H1 (cell line): Measurements from ENCODE around the gene FBXO34. TPM values are rescaled to one million over a fixed set of nuclear protein-coding genes. Genes with fewer than 3 reads are reported as not detected.

Experiments used
- CTCF ChIA-PET: fragments of 300-600 bp; sonication (Branson Sonifier 250); formaldehyde crosslinking; loops from one replicate; lab custom pipeline; 2021; ENCODE audit not compliant: partially characterized antibody; lab: Charles Lee
- POLR2A ChIA-PET: fragments of 300-600 bp; sonication (Branson Sonifier 250); formaldehyde crosslinking; loops from one replicate; lab custom pipeline; 2021; ENCODE audit warnings: inconsistent platforms; ENCODE audit not compliant: partially characterized antibody; lab: Charles Lee
- DNase-seq, 2 experiments: peaks; one replicate each; pipeline versions ENCODE4 v3.0.0 to v3.0.0-alpha.2; 2010 to 2022; ENCODE audit warnings: low spot score in 2 of 2, low read depth in 1 of 2, mixed read lengths in 1 of 2
- FAIRE-seq: peaks from 2 replicates; lab custom pipeline; 2011; peaks lifted over from hg19 to GRCh38; lab: Jason Lieb, UNC
- H2AFZ ChIP-seq: 2 replicates; pipeline ENCODE4 v1.8.1; 2012; ENCODE audit warnings: low read length, inconsistent platforms
- H2AK5ac ChIP-seq: 2 replicates; pipeline ENCODE4 v1.6.1; 2013; ENCODE audit warnings: low read depth, low read length
- H2BK120ac ChIP-seq: replicated peaks from 2 replicates; pipeline ENCODE3; 2013; ENCODE audit warnings: low read depth, low read length, inconsistent platforms
- H2BK12ac ChIP-seq: 2 replicates; pipeline ENCODE4 v1.6.1; 2013; ENCODE audit warnings: low read depth, low read length
- H2BK15ac ChIP-seq: 2 replicates; pipeline ENCODE4 v1.6.1; 2013; ENCODE audit warnings: low read length
- H2BK20ac ChIP-seq: 2 replicates; pipeline ENCODE4 v1.6.1; 2013; ENCODE audit warnings: low read length
- H2BK5ac ChIP-seq: 2 replicates; pipeline ENCODE4 v1.6.1; 2013; ENCODE audit warnings: low read depth, low read length
- H3K14ac ChIP-seq: 2 replicates; pipeline ENCODE4 v1.6.1; 2013; ENCODE audit warnings: inconsistent platforms; ENCODE audit not compliant: insufficient read length
- H3K18ac ChIP-seq: 2 replicates; pipeline ENCODE4 v1.6.1; 2013; ENCODE audit warnings: low read length; ENCODE audit errors: extremely low read depth
- H3K23ac ChIP-seq: 2 replicates; pipeline ENCODE4 v1.6.1; 2013; ENCODE audit warnings: inconsistent platforms; ENCODE audit not compliant: insufficient read length
- H3K23me2 ChIP-seq: 2 replicates; pipeline ENCODE4 v1.6.1; 2013; ENCODE audit warnings: low read depth, low read length
- H3K27ac ChIP-seq: 2 replicates; pipeline ENCODE4 v1.6.1; 2011; ENCODE audit warnings: low read depth, low read length, inconsistent platforms
- H3K27me3 ChIP-seq, 4 experiments: replicated peaks in 1 of 4; 1 replicate in 1 of 4; 2 replicates in 3 of 4; pipeline versions ENCODE4 v1.6.1 to v1.8.1; 2011 to 2013; ENCODE audit warnings: low read length in 3 of 4, mild to moderate bottlenecking in 3 of 4, inconsistent platforms in 2 of 4, mixed read lengths in 2 of 4, moderate library complexity in 1 of 4; ENCODE audit not compliant: control insufficient read depth in 3 of 4, insufficient read depth in 3 of 4; ENCODE audit errors: extremely low read depth in 1 of 4
- H3K36me3 ChIP-seq, 4 experiments: 2 replicates each; pipeline versions ENCODE4 v1.6.1 to v1.8.1; 2011 to 2013; ENCODE audit warnings: mild to moderate bottlenecking in 4 of 4, low read length in 3 of 4, moderate library complexity in 2 of 4, control low read depth in 1 of 4, inconsistent platforms in 1 of 4; ENCODE audit not compliant: insufficient read depth in 4 of 4, control insufficient read depth in 2 of 4
- H3K4ac ChIP-seq: replicated peaks from 2 replicates; pipeline ENCODE3; 2013; ENCODE audit warnings: low read length, low read depth, mixed read lengths, inconsistent platforms; ENCODE audit not compliant: insufficient read length
- H3K4me1 ChIP-seq, 4 experiments: replicated peaks in 1 of 4; 1 replicate in 1 of 4; 2 replicates in 3 of 4; pipeline versions ENCODE4 v1.6.1 to v1.8.1; 2011 to 2013; ENCODE audit warnings: low read length in 3 of 4, inconsistent platforms in 2 of 4, mixed read lengths in 1 of 4; ENCODE audit not compliant: insufficient read depth in 4 of 4, control insufficient read depth in 3 of 4
- H3K4me2 ChIP-seq, 2 experiments: 2 replicates each; pipeline versions ENCODE4 v1.6.1 to v1.8.1; 2011 to 2013; ENCODE audit warnings: low read depth in 2 of 2, low read length in 2 of 2, control low read depth in 1 of 2, inconsistent platforms in 1 of 2, mild to moderate bottlenecking in 1 of 2; ENCODE audit not compliant: insufficient read depth in 1 of 2
- H3K4me3 ChIP-seq, 4 experiments: fragments of 200-600, 300-600 bp in 1 of 4; sonication (generic), shearing (Covaris generic), sonication (Bioruptor Twin) in 1 of 4; 2 replicates each; pipeline versions ENCODE4 v1.5.1 to v1.8.1; 2011 to 2016; ENCODE audit warnings: low read length in 4 of 4, low read depth in 3 of 4, control low read depth in 2 of 4, inconsistent platforms in 2 of 4, mild to moderate bottlenecking in 2 of 4, mixed read lengths in 1 of 4, moderate library complexity in 1 of 4; ENCODE audit not compliant: insufficient read depth in 2 of 4; ENCODE audit errors: extremely low read depth in 1 of 4
- H3K56ac ChIP-seq: replicated peaks from 2 replicates; pipeline ENCODE3; 2013; ENCODE audit warnings: low read depth, mild to moderate bottlenecking, mixed read lengths, low read length, inconsistent platforms; ENCODE audit not compliant: insufficient read length
- H3K79me1 ChIP-seq: 2 replicates; pipeline ENCODE4 v1.6.1; 2013; ENCODE audit warnings: low read depth, low read length, control low read depth
- H3K79me2 ChIP-seq, 2 experiments: 2 replicates each; pipeline versions ENCODE4 v1.6.1 to v1.8.1; 2012 to 2013; ENCODE audit warnings: low read length in 2 of 2, mild to moderate bottlenecking in 2 of 2, inconsistent platforms in 1 of 2; ENCODE audit not compliant: insufficient read depth in 2 of 2, control insufficient read depth in 1 of 2
- H3K9ac ChIP-seq, 4 experiments: replicated peaks in 1 of 4; 1 replicate in 1 of 4; 2 replicates in 3 of 4; pipeline versions ENCODE4 v1.6.1 to v1.8.1; 2011 to 2013; ENCODE audit warnings: low read depth in 3 of 4, low read length in 3 of 4, control low read depth in 2 of 4, mild to moderate bottlenecking in 2 of 4, moderate library complexity in 2 of 4, inconsistent platforms in 1 of 4; ENCODE audit errors: extremely low read depth in 1 of 4
- H3K9me3 ChIP-seq, 2 experiments: 2 replicates each; pipeline versions ENCODE4 v1.6.1 to v1.8.1; 2012 to 2013; ENCODE audit warnings: mild to moderate bottlenecking in 2 of 2, moderate library complexity in 2 of 2, control low read depth in 1 of 2, inconsistent platforms in 1 of 2, low read depth in 1 of 2, low read length in 1 of 2, mixed read lengths in 1 of 2; ENCODE audit not compliant: insufficient read depth in 2 of 2
- H4K20me1 ChIP-seq, 2 experiments: replicated peaks in 1 of 2; 2 replicates each; pipeline versions ENCODE3 to v1.8.1; 2011 to 2013; ENCODE audit warnings: inconsistent platforms in 2 of 2, low read length in 2 of 2, mild to moderate bottlenecking in 1 of 2; ENCODE audit not compliant: insufficient read depth in 2 of 2, control insufficient read depth in 1 of 2
- H4K5ac ChIP-seq: 2 replicates; pipeline ENCODE4 v1.6.1; 2013; ENCODE audit warnings: low read length, low read depth, mixed read lengths, inconsistent platforms; ENCODE audit not compliant: insufficient read length
- H4K8ac ChIP-seq: 2 replicates; pipeline ENCODE4 v1.8.0; 2013; ENCODE audit warnings: mild to moderate bottlenecking, moderate library complexity, low read length, inconsistent platforms; ENCODE audit not compliant: insufficient read depth; ENCODE audit errors: extremely low read depth
- H4K91ac ChIP-seq: replicated peaks from 2 replicates; pipeline ENCODE3; 2013; ENCODE audit warnings: low read length, mixed read lengths, inconsistent platforms; ENCODE audit not compliant: insufficient read length
- ATF3 ChIP-seq: IDR thresholded peaks from 2 replicates; pipeline ENCODE4 v1.6.1; 2011; ENCODE audit warnings: low read depth, mild to moderate bottlenecking, low read length; ENCODE audit not compliant: insufficient read depth
- CREB1 ChIP-seq: IDR thresholded peaks from 2 replicates; pipeline ENCODE4 v1.6.1; 2012; ENCODE audit warnings: inconsistent platforms
- JUN ChIP-seq: IDR thresholded peaks from 2 replicates; pipeline ENCODE4 v1.6.1; 2011; ENCODE audit warnings: low read depth, mild to moderate bottlenecking, improper control_type of control experiment, low read length
- MAX ChIP-seq: IDR thresholded peaks from 2 replicates; pipeline ENCODE4 v1.6.1; 2012; ENCODE audit warnings: inconsistent platforms
- PHF8 ChIP-seq: fragments of 200-600 bp; sonication (generic); conservative IDR thresholded peaks from 2 replicates; pipeline ENCODE4 v1.7.1; 2012; ENCODE audit warnings: low read depth, mild to moderate bottlenecking, inconsistent platforms, low read length, moderate library complexity
- RAD21 ChIP-seq, 2 experiments: IDR thresholded peaks in 1 of 2; conservative IDR thresholded peaks in 1 of 2; 2 replicates each; pipeline ENCODE4 v1.6.1; 2011; ENCODE audit warnings: low read depth in 2 of 2, low read length in 2 of 2, improper control_type of control experiment in 1 of 2, inconsistent platforms in 1 of 2, mild to moderate bottlenecking in 1 of 2, moderate library complexity in 1 of 2
- RFX5 ChIP-seq: IDR thresholded peaks from 2 replicates; pipeline ENCODE4 v1.6.1; 2011; ENCODE audit warnings: low read depth, low read length, improper control_type of control experiment, borderline replicate concordance
- RXRA ChIP-seq: IDR thresholded peaks from 2 replicates; pipeline ENCODE4 v1.6.1; 2011; ENCODE audit warnings: low read depth, mild to moderate bottlenecking, low read length, moderate library complexity; ENCODE audit not compliant: insufficient read depth
- SIN3A ChIP-seq, 2 experiments: IDR thresholded peaks in 1 of 2; conservative IDR thresholded peaks in 1 of 2; 2 replicates each; pipeline ENCODE4 v1.6.1; 2011 to 2012; ENCODE audit warnings: low read length in 2 of 2, improper control_type of control experiment in 1 of 2, low read depth in 1 of 2, mild to moderate bottlenecking in 1 of 2
- SIRT6 ChIP-seq: IDR thresholded peaks from one replicate; pipeline ENCODE4 v1.7.1; 2012; ENCODE audit warnings: low read length, inconsistent platforms
- SP2 ChIP-seq: IDR thresholded peaks from 2 replicates; pipeline ENCODE4 v1.6.1; 2012; ENCODE audit warnings: mild to moderate bottlenecking, low read length, inconsistent platforms
- SP4 ChIP-seq: IDR thresholded peaks from 2 replicates; pipeline ENCODE4 v1.6.1; 2012; ENCODE audit warnings: low read length, inconsistent platforms
- SRF ChIP-seq: IDR thresholded peaks from 2 replicates; pipeline ENCODE4 v1.6.1; 2011; ENCODE audit warnings: mild to moderate bottlenecking, low read depth, low read length, moderate library complexity
- WGBS, 2 experiments: shearing (Covaris generic) in 1 of 2; methylation state at CpG; one replicate each; pipeline versions ENCODE4 v1.1.6 to v1.1.7; 2013 to 2015; ENCODE audit warnings: low lambda C conversion rate in 2 of 2, mixed read lengths in 2 of 2, inconsistent platforms in 1 of 2, low coverage in 1 of 2, missing lambda C conversion rate in 1 of 2; ENCODE audit not compliant: insufficient replicate concordance in 2 of 2, insufficient coverage in 1 of 2, insufficient read length in 1 of 2; ENCODE audit errors: extremely low coverage in 1 of 2, missing lambda C conversion rate in 1 of 2; 5-methylcytosine and 5-hydroxymethylcytosine counted together
- polyA plus RNA-seq, 7 experiments: library from polyadenylated mRNA; depleted of rRNA in 3 of 7; stranded (reverse) in 5 of 7; unstranded in 2 of 7; fragments of >200 nt in 5 of 7; fragments of 200-250 nt in 2 of 7; gene quantifications; 1 replicate in 5 of 7; 2 replicates in 1 of 7; 4 replicates in 1 of 7; pipeline versions ENCODE4 v1.2.1 to v1.2.3, GENCODE V29; 2011 to 2013; ENCODE audit warnings: missing spikeins in 2 of 7, mixed read lengths in 2 of 7
- total RNA-seq: library from RNA; stranded (reverse); fragmentation: NEBNext Ultra II Directional; extraction: Animal tissue kit (Norgen Biotek cat#: 25700); gene quantifications from 2 replicates; pipeline ENCODE4 v1.2.1, GENCODE V29; 2021

FBXO34 gene
- total and polyA plus RNA-seq, 2 of the 8 experiments (the other 6 are each of a cell fraction or from before 2014, with no cell fraction given): 7.0 to 14.4 TPM

GRCh38 chr14:55352201-55352600, 81.0 kb downstream of the FBXO34 start:
- H4K5ac ChIP-seq: no peak overlapping the region
- H2BK20ac ChIP-seq: no peak overlapping the region
- CTCF ChIA-PET: interaction anchor here (0.8 to 2.5 kb wide), 5 partner anchors 9 to 262 kb away, joined by 3 to 10 read pairs (median 4); partner anchors contain the start of gene FBXO34
- TF ChIP-seq SP2 (no peak), SIN3A (conservative IDR thresholded peaks at IDR 0.05 in 1 of 2, IDR thresholded peaks at IDR 0.05 in 1 of 2; ENCODE audit: low read depth in 1 of 2, low read length in 2 of 2) (no peak), RAD21 (IDR thresholded peaks at IDR 0.05 in 1 of 2, conservative IDR thresholded peaks at IDR 0.05 in 1 of 2; ENCODE audit: low read depth in 2 of 2, low read length in 2 of 2) (no peak), MAX (no peak), JUN (no peak), PHF8 (no peak), SRF (no peak), SP4 (no peak), RFX5 (no peak), RXRA (no peak), SIRT6 (no peak), CREB1 (no peak), ATF3 (no peak)

More at GRCh38 chr14:55352201-55352600, 81.0 kb downstream of the FBXO34 start:
- Histone ChIP-seq H3K23ac (no peak overlapping the region), H2BK120ac (no peak overlapping the region), H2AFZ (no peak overlapping the region), H3K27ac (no peak overlapping the region), H4K20me1 (peaks cover 0 to 6% of the 10 kb centered on the region in 2 experiments), H3K18ac (no peak overlapping the region), H3K4ac (no peak overlapping the region), H3K56ac (no peak overlapping the region), H3K36me3 (peaks cover 0 to 12% (median 4%) of the 10 kb centered on the region in 4 experiments; a peak in 4 of 8 replicates), H3K79me1 (no peaks in the 10 kb centered on the region), H4K91ac (no peak overlapping the region), H3K14ac (no peak overlapping the region), H2BK15ac (no peak overlapping the region), H3K79me2 (peaks cover 0 to 5% of the 10 kb centered on the region in 2 experiments; a peak in 1 of 4 replicates), H2BK12ac (no peak overlapping the region), H3K27me3 (peaks cover 0 to 2% (median 0%) of the 10 kb centered on the region in 4 experiments; a peak in 1 of 7 replicates), H2AK5ac (no peak overlapping the region), H3K4me2 (no peak overlapping the region), H3K4me3 (no peak overlapping the region), H3K9ac (no peak overlapping the region), H3K4me1 (no peaks in the 10 kb centered on the region), H4K8ac (no peak overlapping the region), H2BK5ac (no peak overlapping the region), H3K23me2 (no peaks in the 10 kb centered on the region), H3K9me3 (no peaks in the 10 kb centered on the region)
- POLR2A ChIA-PET: interaction anchor here (1.4 kb wide), 1 partner anchor 81 kb away, joined by 4 read pairs; the partner anchor contains the start of gene FBXO34
- WGBS, 2 experiments: 90% methylated on average over 9 of the region's 9 CpGs; no CpG with 5 or more reads in 1 of the 2 experiments
- DNase-seq: peak in 1 of 2 experiments; percentile 22
- FAIRE-seq: no peak
